GM18511 (cell line): ENCODE measurements around the gene SCAPER.

Experiments used
- ATAC-seq: cut with Tn5 transposase; IDR thresholded peaks from one replicate; pipeline ENCODE4 v1.9.1; 2021; ENCODE audit warnings: mild to moderate bottlenecking, moderate library complexity; ENCODE audit not compliant: unreplicated experiment

SCAPER gene

DNA sequence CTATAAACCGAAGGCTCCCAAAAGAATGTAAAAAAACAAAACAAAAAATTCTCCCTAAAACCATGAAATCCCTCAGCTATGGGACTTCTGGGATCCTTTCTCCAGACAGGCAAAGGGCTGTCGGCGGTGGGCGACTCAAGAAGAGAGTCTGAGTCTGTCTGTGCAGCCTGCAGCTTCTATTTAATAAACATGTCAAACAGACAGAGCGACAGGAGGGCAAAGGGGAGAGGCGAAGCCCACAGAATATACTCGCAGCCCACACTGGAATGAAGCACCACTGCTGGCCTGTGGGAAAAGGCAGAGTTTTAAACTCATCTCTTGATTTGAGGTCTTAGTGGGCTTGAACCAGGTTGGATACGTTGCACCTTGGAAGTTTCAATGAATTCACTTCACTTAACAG, 528.3 kb downstream of the SCAPER start:
- no peak for ATAC-seq

DNA sequence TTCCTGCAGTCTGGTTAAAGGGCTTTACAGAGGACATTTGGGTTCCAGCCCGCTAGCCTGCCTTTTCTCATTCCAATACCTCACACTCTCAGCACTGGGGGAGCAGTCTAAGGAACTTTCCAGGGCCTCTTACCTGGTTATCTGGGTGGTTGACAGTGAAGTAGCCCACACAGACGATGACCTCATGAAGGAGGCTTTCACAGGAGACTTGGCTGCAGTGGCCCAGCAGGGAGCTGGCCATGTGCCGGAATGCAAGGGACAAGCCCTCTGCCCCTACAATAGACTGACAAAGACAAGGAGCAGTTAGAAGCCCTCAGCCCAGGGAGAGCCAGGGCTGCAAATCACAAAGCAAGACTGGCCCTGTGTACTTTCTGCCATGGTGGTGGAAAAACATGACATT, 529.1 kb downstream of the SCAPER start:
- no peak for ATAC-seq

DNA sequence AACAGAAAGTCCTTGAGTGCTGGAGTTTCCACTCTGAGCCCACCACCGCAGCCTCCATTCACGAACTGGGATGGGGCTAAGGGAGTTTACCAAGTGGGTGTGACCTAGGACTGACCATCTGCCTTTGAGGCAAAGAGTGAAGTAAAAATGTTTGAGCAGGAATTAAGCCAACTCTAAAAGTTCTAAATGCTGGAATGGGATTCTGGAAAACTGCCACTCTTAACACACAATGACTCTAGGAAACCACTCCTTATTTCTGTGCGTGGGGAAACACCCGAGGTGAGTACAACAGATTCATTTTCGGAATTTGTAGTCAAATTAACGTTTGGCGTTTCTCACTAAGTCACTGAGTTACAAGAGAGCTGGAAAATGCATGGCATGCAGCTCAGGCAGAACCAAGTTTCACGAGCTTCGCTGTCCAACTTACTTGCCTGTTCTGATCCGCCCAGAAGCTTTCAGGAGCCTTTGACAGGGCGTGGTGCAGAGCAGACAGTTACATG, 537.0 kb downstream of the SCAPER start:
- ATAC-seq, result no peak

DNA sequence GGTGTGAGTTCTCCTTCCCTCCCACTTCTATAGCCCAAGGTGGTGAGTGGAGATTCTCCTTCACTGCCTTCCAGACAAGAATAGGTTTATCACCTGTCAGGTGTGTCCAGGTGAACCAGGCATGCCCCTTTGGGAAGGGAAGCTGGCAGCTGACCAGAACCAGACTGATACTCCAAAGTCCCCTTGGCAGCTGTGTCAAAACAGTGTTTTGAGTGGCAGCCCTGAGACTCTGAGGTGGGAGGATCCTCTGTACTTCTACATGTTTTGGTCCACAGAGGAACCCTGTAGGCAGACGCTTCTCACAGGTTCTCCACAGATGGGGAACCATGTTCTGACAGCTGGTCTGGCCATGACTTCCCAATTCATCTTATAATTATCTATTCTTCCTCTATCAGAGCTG, 538.4 kb downstream of the SCAPER start:
- no peak for ATAC-seq

DNA sequence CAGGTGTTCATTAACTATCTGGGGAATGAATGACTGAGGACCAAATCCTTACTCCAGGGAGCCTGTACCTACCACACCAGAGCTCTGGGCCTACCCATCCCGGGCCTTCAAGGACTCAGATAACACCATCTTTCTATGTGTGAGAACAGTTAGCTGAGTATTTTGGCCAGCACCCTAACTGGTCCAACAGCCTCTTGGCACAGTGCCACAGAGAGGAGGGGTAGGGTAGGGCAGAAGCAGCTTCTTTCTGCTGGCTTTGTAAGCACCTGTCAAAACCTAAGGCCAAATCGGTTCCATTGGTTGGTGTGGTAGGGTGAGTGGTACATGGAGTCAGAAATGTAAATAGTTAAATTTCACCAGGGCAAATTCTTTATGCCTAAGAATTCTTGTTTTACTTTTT, 541.9 kb downstream of the SCAPER start:
- ATAC-seq, result no peak

DNA sequence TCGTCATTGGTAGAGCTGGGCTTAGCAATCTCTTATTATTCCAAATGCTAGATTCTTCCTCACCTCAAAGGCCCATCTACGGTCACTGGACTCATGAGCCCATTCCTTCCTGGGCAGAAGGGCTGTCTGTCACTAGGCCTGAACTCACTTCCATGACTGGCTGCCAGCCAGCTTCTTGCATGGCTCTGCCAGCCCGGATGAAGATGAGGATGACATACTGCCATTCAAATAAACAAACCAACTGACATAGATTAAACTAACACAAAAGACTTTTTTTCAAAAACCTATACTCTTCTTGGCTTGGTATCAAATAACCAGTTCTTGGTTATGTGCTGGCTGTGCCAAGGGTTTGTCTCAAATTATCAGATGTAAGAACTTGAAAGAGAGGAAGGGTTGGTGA, 544.7 kb downstream of the SCAPER start:
- no peak for ATAC-seq

DNA sequence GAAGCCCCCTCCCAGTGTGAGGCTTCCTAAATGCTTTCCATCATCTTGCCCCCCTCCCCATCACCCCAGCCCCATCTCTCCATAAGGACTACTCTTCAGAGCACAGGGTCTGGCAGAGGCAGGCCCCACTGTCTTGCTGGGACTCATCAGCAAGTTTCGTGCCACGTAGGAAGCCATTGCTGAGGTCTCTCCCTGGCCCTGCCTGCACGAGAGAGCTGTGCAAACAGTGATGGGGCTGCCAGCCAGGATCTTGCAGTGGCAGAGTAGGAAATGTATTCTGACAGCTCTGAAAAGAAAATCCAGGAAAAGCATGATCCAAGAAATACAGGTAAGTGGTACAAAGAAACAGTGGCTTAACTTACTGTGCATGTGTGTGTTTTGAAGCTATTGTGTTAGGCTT, 546.0 kb downstream of the SCAPER start:
- no peak for ATAC-seq

DNA sequence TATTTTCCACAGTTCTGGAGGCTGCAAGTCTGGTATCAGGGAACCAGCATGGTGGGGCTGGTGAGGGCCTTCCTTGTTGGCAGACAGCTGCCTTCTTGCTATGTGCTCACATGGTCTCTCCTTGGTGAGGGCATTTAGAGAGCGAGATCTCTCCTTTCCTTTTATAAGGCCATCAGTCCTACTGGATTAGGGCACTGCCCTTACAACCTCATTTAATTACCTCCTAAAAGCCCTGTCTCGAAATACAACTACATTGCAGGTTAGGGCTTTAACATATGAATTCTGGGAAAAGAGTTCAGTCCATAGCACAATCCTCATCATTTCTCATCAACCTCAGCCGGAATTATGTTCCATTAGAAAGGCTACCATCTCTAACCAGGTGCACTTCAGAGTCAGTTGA, 546.7 kb downstream of the SCAPER start:
- ATAC-seq, result no peak

DNA sequence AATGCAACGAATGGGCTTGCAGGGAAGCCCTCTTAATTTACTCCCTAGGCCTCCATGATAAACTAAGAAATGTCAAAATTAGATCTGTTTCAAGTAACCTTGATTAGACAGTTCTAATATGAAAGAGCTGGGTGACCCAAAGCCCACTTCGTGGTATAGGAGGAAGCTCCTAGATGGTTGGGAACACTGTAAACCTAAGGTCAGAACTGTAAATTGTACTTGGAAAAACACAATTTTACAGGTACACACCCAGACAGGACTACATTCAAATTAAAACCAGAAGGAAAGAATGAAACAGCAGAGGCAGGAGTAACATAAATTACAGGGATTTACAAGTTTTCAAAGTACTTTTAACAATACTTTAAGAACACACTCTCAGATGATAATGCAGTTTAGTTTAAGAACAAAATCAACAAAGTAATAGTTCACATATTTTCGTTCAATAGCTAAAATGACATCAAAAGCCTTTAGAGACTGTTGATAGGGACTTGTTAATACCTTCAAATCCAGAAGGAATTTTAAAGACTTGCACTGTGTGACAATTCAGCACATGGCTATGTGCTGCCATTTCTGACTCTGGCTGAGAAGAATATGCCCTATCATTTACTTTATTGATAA, 550.2 kb downstream of the SCAPER start:
- ATAC-seq, result no peak

DNA sequence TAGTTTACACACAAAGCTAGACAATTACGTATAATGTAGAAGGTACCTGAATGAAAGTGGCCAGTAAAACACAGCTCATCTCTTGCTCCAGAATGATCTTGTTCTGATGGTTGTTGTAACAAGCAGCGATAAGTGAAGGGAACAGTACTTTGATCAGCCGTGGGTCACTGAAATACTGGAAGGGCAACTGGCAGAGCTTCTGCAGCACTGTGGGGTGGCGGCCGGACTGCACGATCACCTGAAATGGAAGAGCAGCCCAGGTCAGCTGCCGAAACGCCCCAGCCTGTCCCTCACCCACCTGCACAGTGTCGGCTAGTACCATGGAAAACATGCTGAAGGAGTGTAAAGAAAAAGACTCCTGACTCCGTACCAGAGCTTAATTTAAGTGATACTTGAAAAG, 551.2 kb downstream of the SCAPER start:
- ATAC-seq, result no peak

DNA sequence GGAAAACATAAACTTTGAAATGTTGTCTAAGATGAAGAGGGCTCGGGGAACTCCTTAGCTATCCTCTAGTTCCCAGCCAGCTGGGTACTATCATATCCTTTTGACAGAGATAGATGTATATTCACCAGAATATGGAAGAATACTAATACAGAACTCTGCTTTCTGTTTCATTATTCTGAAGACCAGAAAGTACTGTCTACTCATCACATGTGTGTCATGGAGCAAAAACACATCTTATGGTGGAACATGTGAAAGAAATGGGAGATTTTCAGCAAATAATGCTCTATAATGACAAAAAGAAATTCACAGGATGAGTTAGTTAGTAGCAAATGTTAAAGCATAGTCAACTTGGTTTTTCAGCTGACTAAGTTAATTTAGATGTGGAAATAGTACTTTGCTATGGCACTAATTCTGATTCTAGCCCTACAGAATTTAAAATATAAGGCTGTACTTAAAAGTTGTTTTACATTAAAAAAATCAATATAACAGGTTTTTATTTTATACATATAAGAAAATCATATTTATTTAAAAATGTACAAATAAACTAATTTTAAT, 552.0 kb downstream of the SCAPER start:
- ATAC-seq, result no peak

DNA sequence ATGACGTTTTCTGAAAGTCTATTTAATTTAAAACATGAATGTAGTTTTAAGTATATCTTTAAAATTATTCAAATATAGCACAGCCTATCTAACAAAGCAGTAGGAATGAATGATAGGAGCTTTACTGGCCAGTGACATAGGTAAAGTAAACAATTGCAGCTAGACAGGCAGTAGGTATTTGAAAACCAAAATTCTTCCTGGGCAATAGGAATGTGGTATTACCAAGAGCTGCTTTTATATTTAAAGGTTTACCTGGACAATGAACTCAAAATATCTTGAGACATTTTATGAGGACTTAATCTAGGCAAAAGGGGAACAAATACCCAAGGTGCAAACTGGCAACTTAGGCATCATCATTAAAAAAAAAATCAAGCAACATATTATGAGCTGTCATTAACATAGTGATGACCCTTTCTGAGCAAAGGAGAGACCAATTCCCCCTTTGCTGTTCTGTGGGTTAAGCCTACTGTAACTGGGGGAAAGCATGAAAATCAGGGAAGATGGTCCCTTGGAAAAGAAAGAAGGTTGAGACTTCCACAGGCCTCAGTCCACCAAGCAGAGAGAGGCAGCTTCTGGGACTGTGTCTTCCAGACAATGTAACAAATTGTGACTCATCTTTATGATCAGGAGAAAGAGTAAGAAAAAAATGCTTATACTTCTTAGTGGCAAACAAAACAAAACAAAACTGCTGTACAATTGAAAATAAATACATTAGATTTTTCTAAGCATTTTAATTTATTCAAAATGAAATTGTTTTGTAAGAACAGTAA, 555.7 kb downstream of the SCAPER start:
- ATAC-seq, result no peak

DNA sequence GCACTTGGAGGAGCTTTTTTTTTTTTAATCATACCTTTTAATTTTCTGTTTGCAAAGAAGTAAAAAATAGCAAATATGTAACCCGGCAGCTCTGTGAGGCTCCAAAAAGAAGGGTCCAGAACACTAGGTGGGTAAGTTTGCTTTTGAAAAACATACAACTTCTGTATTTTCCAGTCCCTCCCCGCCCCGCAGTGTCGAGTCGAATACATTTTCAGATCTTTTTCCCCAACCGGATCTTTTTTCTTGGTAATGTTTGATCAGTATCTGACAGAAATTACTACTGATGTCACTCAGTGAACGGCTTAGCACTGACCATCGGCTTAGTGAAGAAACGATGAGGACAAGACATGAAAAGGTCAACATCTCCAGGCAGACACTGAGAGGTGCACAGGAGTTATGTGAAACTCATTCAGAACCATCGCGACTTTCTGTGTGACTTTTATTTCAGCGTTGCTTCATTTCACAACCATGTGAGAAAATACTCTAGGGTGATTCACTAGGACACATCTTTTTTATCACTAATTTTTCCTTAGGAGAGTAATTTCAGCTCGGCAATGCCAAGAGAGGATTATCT, 557.6 kb downstream of the SCAPER start:
- no peak for ATAC-seq

DNA sequence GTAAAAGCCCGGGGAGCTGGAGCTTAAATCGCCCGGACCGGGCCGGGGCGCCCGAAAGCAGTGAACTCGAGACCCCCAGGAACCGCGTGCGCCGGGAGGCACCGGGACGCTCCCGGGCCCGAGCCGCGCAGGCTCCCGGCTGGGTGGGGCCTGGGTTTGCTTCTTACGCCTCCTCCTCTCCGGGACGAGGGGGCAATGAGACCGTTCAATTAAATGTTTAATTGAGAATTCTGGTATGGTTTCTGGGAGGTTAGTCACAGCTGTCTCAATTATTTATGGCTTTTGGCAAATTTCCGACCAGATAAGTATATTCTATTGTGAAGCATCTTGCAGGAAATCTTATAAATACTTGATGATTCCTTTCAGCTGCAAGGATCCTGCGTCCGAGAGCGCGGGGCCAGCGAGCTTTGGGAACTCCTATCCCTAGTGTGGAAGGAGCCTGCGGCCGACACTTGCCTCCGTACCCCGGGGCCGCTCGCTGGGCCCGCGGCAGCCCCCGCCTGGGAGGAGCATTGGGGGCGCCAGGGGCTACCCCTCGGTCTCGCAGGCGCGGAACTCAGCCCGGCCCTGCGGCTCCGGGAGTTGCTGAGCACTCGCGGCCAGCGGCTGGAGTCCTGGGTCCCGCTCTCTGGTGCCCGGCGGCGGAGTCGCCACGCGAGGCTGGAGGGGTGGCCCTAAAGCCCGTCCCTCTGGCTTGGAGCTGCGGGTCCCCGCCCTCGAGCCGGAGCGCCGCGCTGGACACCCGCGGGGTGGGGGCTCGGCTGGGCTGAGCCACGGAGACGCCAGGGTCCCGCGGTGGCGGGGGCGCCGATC, 558.3 kb downstream of the SCAPER start:
- no peak for ATAC-seq

DNA sequence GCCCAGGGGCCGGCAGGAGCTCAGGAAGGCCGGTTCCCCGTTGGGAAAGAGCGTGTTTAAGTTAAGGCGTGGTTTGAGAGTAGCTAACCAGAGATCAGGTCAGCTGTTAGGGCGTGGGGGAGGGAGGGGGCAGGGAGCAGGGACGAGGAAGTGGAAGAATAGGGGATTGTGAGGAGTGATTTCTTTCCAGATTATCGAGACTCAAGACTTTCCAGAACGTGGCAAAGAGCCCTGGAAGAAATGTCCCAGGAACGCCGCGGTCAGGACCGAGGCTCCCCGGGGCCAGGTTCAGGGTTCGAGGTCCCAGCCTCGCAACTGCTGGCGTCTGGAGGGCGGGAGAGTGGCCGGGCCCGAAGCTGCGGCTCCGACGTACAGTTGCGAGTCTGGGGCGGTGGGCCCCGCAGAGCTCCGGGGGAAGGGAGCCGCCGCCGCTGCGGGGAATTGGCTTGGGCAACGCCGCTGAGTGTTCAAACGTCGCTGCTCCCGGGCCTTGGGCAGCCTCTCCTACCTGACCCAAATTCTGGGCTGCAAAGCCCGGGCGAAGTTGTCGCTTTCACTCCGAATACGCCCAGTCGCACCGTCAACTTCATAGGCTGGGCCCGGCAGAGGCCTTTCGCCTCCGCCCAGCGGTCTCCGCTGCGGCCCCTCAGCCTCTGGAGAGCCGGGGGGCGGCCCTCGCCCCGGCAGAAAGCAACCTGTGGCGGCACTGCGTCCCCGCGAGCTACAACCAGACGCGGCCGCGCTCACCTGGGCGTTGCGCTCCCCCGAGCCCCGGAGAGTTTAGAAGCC, 559.1 kb downstream of the SCAPER start:
- no peak for ATAC-seq

DNA sequence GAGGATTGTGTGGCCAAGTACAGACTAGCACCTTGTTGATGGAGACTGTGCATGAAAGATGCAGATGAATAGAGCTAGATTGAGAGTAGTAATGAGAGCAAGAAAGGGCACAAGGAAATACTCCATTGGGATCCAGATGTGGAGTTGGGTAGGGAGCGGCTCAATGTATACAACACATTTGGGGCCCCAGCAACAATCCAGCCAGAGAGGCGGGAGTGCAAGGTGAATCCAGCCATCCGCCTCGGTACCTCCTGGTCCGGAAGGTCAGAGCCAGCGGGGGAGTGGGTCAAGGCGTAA, 559.6 kb downstream of the SCAPER start:
- no peak for ATAC-seq

DNA sequence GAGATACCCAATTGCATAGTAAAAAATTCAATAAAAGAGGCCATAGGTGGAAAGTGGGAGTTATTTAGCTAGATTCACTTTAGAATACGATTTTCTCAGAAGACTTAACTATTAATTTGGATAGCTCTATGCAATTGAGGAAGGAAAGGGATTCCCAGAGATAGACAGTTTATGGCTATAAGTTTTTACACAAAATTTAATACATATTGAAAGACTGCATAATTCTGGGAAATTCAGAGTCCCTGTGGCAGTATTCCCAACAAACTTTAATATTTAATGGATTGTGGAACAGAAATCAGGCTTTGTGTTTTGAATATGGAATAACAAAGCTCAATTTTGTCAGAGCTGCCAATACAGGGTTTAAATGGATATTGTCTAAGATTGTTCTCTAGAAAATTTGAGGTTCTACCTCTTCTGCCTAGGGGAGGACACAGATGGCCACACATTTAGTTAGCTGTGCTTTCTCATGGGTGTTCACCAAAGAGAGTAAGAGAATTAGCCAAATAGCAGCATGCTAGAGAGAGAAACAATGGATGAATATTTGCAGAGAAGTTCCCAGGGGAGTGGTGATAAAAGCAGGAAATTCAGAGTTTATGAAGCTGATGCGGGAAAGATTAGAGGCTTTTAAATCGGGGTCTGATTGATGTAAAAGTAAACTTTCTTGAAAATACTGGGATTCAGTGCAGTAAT, 560.1 kb downstream of the SCAPER start:
- no peak for ATAC-seq

DNA sequence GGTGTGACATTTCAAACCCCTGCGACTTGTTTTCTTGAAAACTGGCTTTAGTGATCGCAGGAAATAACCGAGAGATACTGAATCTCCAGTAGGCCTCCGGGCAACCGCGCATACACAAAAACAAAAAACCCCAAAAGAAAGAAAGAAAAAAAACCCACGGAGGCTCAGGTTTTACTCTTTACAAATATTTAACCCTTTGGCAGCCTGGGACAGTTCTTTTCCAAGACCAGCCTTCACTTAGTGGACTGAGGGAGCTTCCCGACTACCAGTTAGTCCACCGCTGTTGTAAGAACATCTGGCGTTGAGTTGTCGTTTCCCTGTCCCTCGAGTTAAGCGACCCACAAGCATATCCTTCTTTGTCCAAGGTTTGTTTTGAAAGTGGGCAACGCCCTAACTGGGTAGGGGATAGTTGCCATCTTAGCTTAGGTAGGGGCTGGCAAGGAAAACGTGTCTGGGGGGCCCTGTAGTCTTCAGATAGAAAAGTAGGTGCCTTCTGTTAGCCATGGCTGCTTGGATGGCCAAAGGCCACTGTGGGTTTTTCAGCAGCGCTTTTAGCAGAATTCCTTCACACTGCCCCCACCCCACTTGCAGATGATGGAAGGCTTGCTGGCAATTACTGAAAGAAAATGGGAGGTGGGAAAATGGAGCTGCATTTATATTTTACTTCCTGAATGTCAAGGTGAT, 561.7 kb downstream of the SCAPER start:
- ATAC-seq, result no peak
